ENCODE data around the gene IER3. TPM values are rescaled to one million over a fixed set of nuclear protein-coding genes. Genes with fewer than 3 reads are reported as not detected.

Gene IER3
- total and polyA plus RNA-seq, 9 of the 15 experiments (the other 6 are each of a cell fraction or from before 2014, with no cell fraction given), result 1.5 to 30.0 (median 11.5) TPM

DNA sequence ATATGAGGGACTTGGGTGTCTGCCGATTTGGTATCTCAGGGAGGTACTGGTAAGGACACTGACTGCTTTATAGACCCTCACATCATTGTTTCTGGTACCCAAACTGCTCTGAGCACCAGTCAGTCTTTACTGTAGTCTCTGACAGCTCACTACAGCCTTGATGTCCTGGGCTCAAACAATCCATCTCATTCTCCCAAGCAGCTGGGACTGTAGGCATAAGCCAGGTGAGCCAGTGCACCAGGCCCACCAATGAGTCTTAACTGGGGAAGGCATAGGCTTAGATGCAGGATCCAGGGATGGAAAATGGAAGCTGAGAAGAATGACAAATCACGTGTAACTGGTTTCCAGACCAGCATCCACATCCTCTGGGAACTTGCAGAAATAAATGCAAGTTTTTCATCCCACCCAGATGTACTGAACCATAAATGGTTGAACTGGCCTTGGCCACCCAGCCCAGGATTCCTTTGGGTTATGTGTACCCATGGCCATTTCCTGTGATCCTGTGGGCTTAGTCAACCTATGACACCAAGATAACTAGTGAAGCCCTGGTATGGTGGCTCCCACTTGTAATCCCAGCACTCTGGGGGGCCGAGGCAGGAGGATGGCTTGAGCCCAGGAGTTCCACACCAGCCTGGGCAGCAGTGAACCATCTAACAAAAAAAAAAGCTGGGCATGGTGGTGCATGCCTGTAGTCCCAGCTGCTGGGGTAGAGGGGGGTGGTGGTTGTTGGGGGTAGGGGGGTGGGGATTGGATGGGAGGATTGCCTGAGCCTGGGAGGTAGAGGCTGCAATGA is 18.4 kb downstream of the IER3 start (continued):
- TF ChIP-seq, protein P1, sequence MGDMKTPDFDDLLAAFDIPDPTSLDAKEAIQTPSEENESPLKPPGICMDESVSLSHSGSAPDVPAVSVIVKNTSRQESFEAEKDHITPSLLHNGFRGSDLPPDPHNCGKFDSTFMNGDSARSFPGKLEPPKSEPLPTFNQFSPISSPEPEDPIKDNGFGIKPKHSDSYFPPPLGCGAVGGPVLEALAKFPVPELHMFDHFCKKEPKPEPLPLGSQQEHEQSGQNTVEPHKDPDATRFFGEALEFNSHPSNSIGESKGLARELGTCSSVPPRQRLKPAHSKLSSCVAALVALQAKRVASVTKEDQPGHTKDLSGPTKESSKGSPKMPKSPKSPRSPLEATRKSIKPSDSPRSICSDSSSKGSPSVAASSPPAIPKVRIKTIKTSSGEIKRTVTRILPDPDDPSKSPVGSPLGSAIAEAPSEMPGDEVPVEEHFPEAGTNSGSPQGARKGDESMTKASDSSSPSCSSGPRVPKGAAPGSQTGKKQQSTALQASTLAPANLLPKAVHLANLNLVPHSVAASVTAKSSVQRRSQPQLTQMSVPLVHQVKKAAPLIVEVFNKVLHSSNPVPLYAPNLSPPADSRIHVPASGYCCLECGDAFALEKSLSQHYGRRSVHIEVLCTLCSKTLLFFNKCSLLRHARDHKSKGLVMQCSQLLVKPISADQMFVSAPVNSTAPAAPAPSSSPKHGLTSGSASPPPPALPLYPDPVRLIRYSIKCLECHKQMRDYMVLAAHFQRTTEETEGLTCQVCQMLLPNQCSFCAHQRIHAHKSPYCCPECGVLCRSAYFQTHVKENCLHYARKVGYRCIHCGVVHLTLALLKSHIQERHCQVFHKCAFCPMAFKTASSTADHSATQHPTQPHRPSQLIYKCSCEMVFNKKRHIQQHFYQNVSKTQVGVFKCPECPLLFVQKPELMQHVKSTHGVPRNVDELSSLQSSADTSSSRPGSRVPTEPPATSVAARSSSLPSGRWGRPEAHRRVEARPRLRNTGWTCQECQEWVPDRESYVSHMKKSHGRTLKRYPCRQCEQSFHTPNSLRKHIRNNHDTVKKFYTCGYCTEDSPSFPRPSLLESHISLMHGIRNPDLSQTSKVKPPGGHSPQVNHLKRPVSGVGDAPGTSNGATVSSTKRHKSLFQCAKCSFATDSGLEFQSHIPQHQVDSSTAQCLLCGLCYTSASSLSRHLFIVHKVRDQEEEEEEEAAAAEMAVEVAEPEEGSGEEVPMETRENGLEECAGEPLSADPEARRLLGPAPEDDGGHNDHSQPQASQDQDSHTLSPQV (IDR thresholded peaks at IDR 0.05), result no peak; the same call in 1 of the 2 replicates
- TF ChIP-seq RBM17 (IDR thresholded peaks at IDR 0.05; ENCODE audit: borderline replicate concordance, low read depth, low read length) (no peak), PHB (CRISPR knock-in tag; IDR thresholded peaks at IDR 0.05) (peak; percentile 92), PCBP2 (IDR thresholded peaks at IDR 0.05; ENCODE audit: low read depth, low read length, poor library complexity, severe bottlenecking) (no peak), MYNN (IDR thresholded peaks at IDR 0.05) (peak; percentile 88; the same call in 1 of the 2 replicates), MYNN (CRISPR knock-in tag; IDR thresholded peaks at IDR 0.05) (no peak), ZBTB1 (CRISPR knock-in tag; IDR thresholded peaks at IDR 0.05; ENCODE audit: borderline replicate concordance, low read depth) (no peak), SNIP1 (IDR thresholded peaks at IDR 0.05; ENCODE audit: low read depth) (no peak), FUS (optimal IDR thresholded peaks at IDR 0.05; ENCODE audit: low read depth, low read length) (no peak), ZFPM2 (CRISPR knock-in tag; IDR thresholded peaks at IDR 0.05) (peak; percentile 59; the same call in 1 of the 2 replicates), ZNF699 (CRISPR knock-in tag; IDR thresholded peaks at IDR 0.05; ENCODE audit: insufficient replicate concordance) (no peak), KDM1A (IDR thresholded peaks at IDR 0.05) (no peak; a peak in 1 of 4 replicates), NFATC3 (IDR thresholded peaks at IDR 0.05) (no peak), ZNF583 (CRISPR knock-in tag; IDR thresholded peaks at IDR 0.05) (no peak)
- TF ChIP-seq, protein P2, sequence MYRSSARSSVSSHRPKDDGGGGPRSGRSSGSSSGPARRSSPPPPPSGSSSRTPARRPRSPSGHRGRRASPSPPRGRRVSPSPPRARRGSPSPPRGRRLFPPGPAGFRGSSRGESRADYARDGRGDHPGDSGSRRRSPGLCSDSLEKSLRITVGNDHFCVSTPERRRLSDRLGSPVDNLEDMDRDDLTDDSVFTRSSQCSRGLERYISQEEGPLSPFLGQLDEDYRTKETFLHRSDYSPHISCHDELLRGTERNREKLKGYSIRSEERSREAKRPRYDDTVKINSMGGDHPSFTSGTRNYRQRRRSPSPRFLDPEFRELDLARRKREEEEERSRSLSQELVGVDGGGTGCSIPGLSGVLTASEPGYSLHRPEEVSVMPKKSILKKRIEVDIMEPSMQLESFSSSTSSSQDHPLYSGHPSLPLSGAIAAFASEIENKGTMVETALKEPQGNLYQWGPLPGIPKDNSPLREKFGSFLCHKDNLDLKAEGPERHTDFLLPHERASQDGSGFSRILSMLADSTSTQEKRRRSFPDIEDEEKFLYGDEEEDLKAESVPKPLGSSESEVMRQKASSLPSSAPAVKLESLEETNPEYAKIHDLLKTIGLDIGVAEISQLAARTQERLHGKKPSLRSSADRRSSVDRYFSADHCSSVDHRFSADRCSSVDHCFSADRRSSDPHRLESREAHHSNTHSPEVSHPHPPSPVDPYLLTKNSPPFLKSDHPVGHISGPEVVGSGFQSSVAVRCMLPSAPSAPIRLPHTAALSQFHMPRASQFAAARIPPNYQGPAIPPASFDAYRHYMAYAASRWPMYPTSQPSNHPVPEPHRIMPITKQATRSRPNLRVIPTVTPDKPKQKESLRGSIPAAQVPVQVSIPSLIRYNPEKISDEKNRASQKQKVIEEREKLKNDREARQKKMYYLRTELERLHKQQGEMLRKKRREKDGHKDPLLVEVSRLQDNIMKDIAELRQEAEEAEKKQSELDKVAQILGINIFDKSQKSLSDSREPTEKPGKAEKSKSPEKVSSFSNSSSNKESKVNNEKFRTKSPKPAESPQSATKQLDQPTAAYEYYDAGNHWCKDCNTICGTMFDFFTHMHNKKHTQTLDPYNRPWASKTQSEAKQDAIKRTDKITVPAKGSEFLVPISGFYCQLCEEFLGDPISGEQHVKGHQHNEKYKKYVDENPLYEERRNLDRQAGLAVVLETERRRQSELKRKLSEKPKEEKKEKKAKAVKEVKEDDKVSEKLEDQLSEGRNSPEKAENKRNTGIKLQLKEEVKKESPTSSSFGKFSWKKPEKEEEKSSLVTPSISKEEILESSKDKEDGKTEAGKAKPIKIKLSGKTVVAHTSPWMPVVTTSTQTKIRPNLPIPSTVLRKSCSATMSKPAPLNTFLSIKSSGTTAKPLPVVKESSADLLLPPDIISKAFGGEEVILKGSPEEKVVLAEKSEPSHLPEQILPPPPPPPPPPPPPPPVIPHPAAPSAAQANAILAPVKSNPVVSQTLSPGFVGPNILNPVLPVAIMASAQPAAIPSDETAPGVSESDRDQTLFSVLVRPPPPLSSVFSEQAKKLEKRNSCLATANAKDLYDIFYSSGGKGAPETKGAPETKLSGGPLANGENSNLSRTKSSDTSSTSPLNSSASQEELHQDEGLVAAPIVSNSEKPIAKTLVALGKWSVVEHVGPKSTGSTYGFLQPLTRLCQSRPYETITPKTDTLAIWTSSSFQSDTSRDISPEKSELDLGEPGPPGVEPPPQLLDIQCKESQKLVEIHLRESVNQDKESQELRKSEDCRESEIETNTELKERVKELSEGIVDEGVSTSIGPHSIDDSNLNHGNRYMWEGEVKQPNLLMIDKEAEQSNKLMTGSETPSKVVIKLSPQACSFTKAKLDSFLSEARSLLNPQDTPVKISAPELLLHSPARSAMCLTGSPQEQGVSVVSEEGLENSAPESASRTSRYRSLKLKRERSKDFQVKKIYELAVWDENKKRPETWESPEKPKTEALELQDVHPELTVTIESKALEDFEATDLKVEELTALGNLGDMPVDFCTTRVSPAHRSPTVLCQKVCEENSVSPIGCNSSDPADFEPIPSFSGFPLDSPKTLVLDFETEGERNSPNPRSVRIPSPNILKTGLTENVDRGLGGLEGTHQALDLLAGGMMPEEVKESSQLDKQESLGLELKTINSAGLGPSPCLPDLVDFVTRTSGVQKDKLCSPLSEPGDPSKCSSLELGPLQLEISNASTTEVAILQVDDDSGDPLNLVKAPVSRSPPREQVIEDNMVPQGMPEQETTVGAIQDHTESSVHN (IDR thresholded peaks at IDR 0.05; ENCODE audit: borderline replicate concordance in 1 of 2, low read depth in 1 of 2), result no peak
